Mesenchymal stem cell (in vitro differentiated cells and primary cell): ENCODE measurements around the gene MUC2.

Source experiments
- DNase-seq: peaks from one replicate; pipeline ENCODE4 v3.0.0-alpha.2; 2013
- H2AFZ ChIP-seq: one replicate; pipeline ENCODE4 v1.6.1; 2013; ENCODE audit warnings: low read depth, mild to moderate bottlenecking, control low read depth, inconsistent platforms, low read length, moderate library complexity
- H2AK5ac ChIP-seq: 2 replicates; pipeline ENCODE4 v1.6.1; 2013; ENCODE audit warnings: low read length, moderate library complexity, mild to moderate bottlenecking, inconsistent platforms; ENCODE audit not compliant: severe bottlenecking
- H2BK120ac ChIP-seq: one replicate; pipeline ENCODE4 v1.6.1; 2013; ENCODE audit warnings: low read depth, mild to moderate bottlenecking, inconsistent platforms, low read length, moderate library complexity
- H2BK12ac ChIP-seq, 2 experiments: one replicate each; pipeline ENCODE4 v1.6.1; 2013; ENCODE audit warnings: inconsistent platforms in 2 of 2, low read length in 2 of 2, mild to moderate bottlenecking in 2 of 2, moderate library complexity in 2 of 2, control low read depth in 1 of 2
- H2BK15ac ChIP-seq: one replicate; pipeline ENCODE4 v1.6.1; 2013; ENCODE audit warnings: mild to moderate bottlenecking, low read depth, inconsistent platforms; ENCODE audit not compliant: poor library complexity, severe bottlenecking
- H2BK5ac ChIP-seq: 2 replicates; pipeline ENCODE4 v1.6.1; 2013; ENCODE audit warnings: low read depth, mild to moderate bottlenecking, low read length, control low read depth, inconsistent platforms; ENCODE audit not compliant: poor library complexity, severe bottlenecking
- H3K14ac ChIP-seq, 2 experiments: one replicate each; pipeline ENCODE4 v1.6.1; 2013; ENCODE audit warnings: inconsistent platforms in 2 of 2, low read length in 2 of 2, control low read depth in 1 of 2, mild to moderate bottlenecking in 1 of 2, moderate library complexity in 1 of 2
- H3K18ac ChIP-seq, 2 experiments: one replicate each; pipeline ENCODE4 v1.6.1; 2013; ENCODE audit warnings: inconsistent platforms in 2 of 2, low read length in 2 of 2, control low read depth in 1 of 2, low read depth in 1 of 2, mild to moderate bottlenecking in 1 of 2
- H3K23ac ChIP-seq, 2 experiments: one replicate each; pipeline ENCODE4 v1.6.1; 2013; ENCODE audit warnings: inconsistent platforms in 2 of 2, low read length in 2 of 2, mild to moderate bottlenecking in 2 of 2, moderate library complexity in 2 of 2, control low read depth in 1 of 2
- H3K27ac ChIP-seq: 2 replicates; pipeline ENCODE4 v1.5.1; 2013; ENCODE audit warnings: mild to moderate bottlenecking, moderate library complexity, low read length, control low read depth, inconsistent platforms; ENCODE audit not compliant: poor library complexity, severe bottlenecking
- H3K27me3 ChIP-seq, 2 experiments: 2 replicates each; pipeline versions ENCODE4 v1.6.1 to v1.7.0; 2013; ENCODE audit warnings: low read length in 2 of 2, mild to moderate bottlenecking in 2 of 2, moderate library complexity in 2 of 2, control low read depth in 1 of 2, inconsistent platforms in 1 of 2; ENCODE audit not compliant: control insufficient read depth in 1 of 2, insufficient read depth in 1 of 2
- H3K36me3 ChIP-seq, 2 experiments: 2 replicates each; pipeline versions ENCODE4 v1.6.1 to v1.7.0; 2013; ENCODE audit warnings: low read length in 2 of 2, control low read depth in 1 of 2, inconsistent platforms in 1 of 2, low read depth in 1 of 2, mild to moderate bottlenecking in 1 of 2; ENCODE audit not compliant: insufficient read depth in 2 of 2, control insufficient read depth in 1 of 2
- H3K4ac ChIP-seq, 2 experiments: one replicate each; pipeline ENCODE4 v1.6.1; 2013; ENCODE audit warnings: inconsistent platforms in 2 of 2, low read length in 2 of 2, mild to moderate bottlenecking in 2 of 2, moderate library complexity in 2 of 2, control low read depth in 1 of 2, low read depth in 1 of 2
- H3K4me1 ChIP-seq: 2 replicates; pipeline ENCODE4 v1.6.1; 2013; ENCODE audit warnings: low read depth, low read length, control low read depth; ENCODE audit not compliant: control insufficient read depth, insufficient read depth
- H3K4me2 ChIP-seq: 2 replicates; pipeline ENCODE4 v1.6.1; 2013; ENCODE audit warnings: low read length, mild to moderate bottlenecking, inconsistent platforms; ENCODE audit not compliant: poor library complexity, severe bottlenecking
- H3K4me3 ChIP-seq, 2 experiments: 2 replicates each; pipeline versions ENCODE4 v1.5.1 to v1.7.0; 2013; ENCODE audit warnings: low read length in 2 of 2, mild to moderate bottlenecking in 2 of 2, control low read depth in 1 of 2, low read depth in 1 of 2; ENCODE audit not compliant: insufficient read depth in 1 of 2
- H3K79me1 ChIP-seq: replicated peaks from 2 replicates; pipeline ENCODE4 v1.6.1; 2013; ENCODE audit warnings: mild to moderate bottlenecking, control low read depth, low read length, inconsistent platforms; ENCODE audit not compliant: poor library complexity, severe bottlenecking
- H3K9ac ChIP-seq: 2 replicates; pipeline ENCODE4 v1.7.0; 2013; ENCODE audit warnings: mild to moderate bottlenecking, low read length, moderate library complexity
- H3K9me3 ChIP-seq: 2 replicates; pipeline ENCODE4 v1.7.0; 2013; ENCODE audit warnings: mild to moderate bottlenecking, low read length; ENCODE audit not compliant: control insufficient read depth
- H4K8ac ChIP-seq: one replicate; pipeline ENCODE4 v1.6.1; 2013; ENCODE audit warnings: inconsistent platforms, mild to moderate bottlenecking, low read length, moderate library complexity
- H4K91ac ChIP-seq: one replicate; pipeline ENCODE4 v1.6.1; 2013; ENCODE audit warnings: mild to moderate bottlenecking, low read length, inconsistent platforms
- WGBS: methylation state at CpG from one replicate; pipeline ENCODE4 v1.1.7; 2013; ENCODE audit warnings: mixed read lengths; 5-methylcytosine and 5-hydroxymethylcytosine counted together

The MUC2 gene

GRCh38 chr11:1107316-1108245 is 32.9 kb downstream of the MUC2 start:
- Histone ChIP-seq H3K4ac (no peak overlapping the region), H2BK15ac (no peak overlapping the region), H3K4me3 (no peak overlapping the region), H3K4me1 (no peaks in the 10 kb centered on the region), H2BK120ac (no peak overlapping the region), H3K36me3 (no peaks in the 10 kb centered on the region), H3K27ac (no peak overlapping the region), H3K27me3 (peaks cover 13 to 15% of the 10 kb centered on the region in 2 experiments), H3K9ac (no peak overlapping the region), H3K79me1 (no peaks in the 10 kb centered on the region), H3K14ac (no peak overlapping the region), H2AK5ac (no peak overlapping the region), H2BK5ac (no peak overlapping the region), H3K4me2 (no peak overlapping the region), H4K8ac (no peak overlapping the region), H3K9me3 (no peaks in the 10 kb centered on the region), H3K23ac (no peak overlapping the region), H3K18ac (no peak overlapping the region), H4K91ac (no peak overlapping the region), H2AFZ (no peak overlapping the region), H2BK12ac (no peak overlapping the region)
- no peak for DNase-seq
- WGBS = 88% methylated on average over 32 of the region's 32 CpGs

GRCh38 chr11:1108246-1108900 is 33.7 kb downstream of the MUC2 start:
- Histone ChIP-seq H3K9me3 (no peaks in the 10 kb centered on the region), H3K18ac (no peak overlapping the region), H3K4me3 (no peak overlapping the region), H3K4ac (no peak overlapping the region), H2BK5ac (no peak overlapping the region), H2BK12ac (no peak overlapping the region), H3K14ac (no peak overlapping the region), H2BK120ac (no peak overlapping the region), H3K27me3 (peaks cover 13% of the 10 kb centered on the region in 2 experiments), H2AK5ac (no peak overlapping the region), H2AFZ (no peak overlapping the region), H3K9ac (no peak overlapping the region), H3K27ac (no peak overlapping the region), H3K4me1 (no peaks in the 10 kb centered on the region), H2BK15ac (no peak overlapping the region), H4K91ac (no peak overlapping the region), H3K79me1 (no peaks in the 10 kb centered on the region), H4K8ac (no peak overlapping the region), H3K36me3 (no peaks in the 10 kb centered on the region), H3K23ac (no peak overlapping the region), H3K4me2 (no peak overlapping the region)
- DNase-seq = no peak
- WGBS = 82% methylated on average over 27 of the region's 29 CpGs

- no peaks in the 10 kb centered on the region for H3K79me1 ChIP-seq
- H3K27ac ChIP-seq = no peak overlapping the region
- H3K9me3 ChIP-seq = no peaks in the 10 kb centered on the region
- no peak overlapping the region for H3K18ac ChIP-seq
- no peak overlapping the region for H4K8ac ChIP-seq
- no peak overlapping the region for H2AK5ac ChIP-seq
- no peak overlapping the region for H3K14ac ChIP-seq
- no peak overlapping the region for H3K9ac ChIP-seq
- no peak overlapping the region for H2AFZ ChIP-seq
- H3K4ac ChIP-seq = no peak overlapping the region
- WGBS = 80% methylated on average over 19 of the region's 28 CpGs
- no peak overlapping the region for H2BK15ac ChIP-seq
- no peak overlapping the region for H3K23ac ChIP-seq
- H3K4me1 ChIP-seq = no peaks in the 10 kb centered on the region
- H2BK120ac ChIP-seq = no peak overlapping the region
- H3K36me3 ChIP-seq = no peaks in the 10 kb centered on the region
- peaks cover 13 to 19% of the 10 kb centered on the region in 2 experiments for H3K27me3 ChIP-seq
- DNase-seq = no peak
- H2BK5ac ChIP-seq = no peak overlapping the region
- no peak overlapping the region for H2BK12ac ChIP-seq
- no peak overlapping the region for H3K4me2 ChIP-seq
- no peak overlapping the region for H4K91ac ChIP-seq
- no peak overlapping the region for H3K4me3 ChIP-seq
Measured at GRCh38 chr11:1109101-1109917, 34.6 kb downstream of the MUC2 start.
